ENCODE results near the gene ZCCHC24.

The ZCCHC24 gene

DNA sequence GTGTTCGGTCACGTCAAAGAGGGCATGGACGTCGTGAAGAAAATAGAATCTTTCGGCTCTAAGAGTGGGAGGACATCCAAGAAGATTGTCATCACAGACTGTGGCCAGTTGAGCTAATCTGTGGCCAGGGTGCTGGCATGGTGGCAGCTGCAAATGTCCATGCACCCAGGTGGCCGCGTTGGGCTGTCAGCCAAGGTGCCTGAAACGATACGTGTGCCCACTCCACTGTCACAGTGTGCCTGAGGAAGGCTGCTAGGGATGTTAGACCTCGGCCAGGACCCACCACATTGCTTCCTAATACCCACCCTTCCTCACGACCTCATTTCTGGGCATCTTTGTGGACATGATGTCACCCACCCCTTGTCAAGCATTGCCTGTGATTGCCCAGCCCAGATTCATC, 91.7 kb downstream of the ZCCHC24 start:
- peaks cover 16% of the 10 kb centered on the region for H3K4me1 Mint-ChIP-seq
- H3K9me3 Mint-ChIP-seq, result no peaks in the 10 kb centered on the region
- H3K27me3 Mint-ChIP-seq (ENCODE audit: low read depth, poor library complexity), result no peaks in the 10 kb centered on the region
- H3K27ac Mint-ChIP-seq, result no peak overlapping the region
- H3K36me3 Mint-ChIP-seq (ENCODE audit: low read depth), result peaks cover 72% of the 10 kb centered on the region
- DNase-seq, result no peak
- no peak overlapping the region for H3K4me3 Mint-ChIP-seq
- TF ChIP-seq, protein P1, sequence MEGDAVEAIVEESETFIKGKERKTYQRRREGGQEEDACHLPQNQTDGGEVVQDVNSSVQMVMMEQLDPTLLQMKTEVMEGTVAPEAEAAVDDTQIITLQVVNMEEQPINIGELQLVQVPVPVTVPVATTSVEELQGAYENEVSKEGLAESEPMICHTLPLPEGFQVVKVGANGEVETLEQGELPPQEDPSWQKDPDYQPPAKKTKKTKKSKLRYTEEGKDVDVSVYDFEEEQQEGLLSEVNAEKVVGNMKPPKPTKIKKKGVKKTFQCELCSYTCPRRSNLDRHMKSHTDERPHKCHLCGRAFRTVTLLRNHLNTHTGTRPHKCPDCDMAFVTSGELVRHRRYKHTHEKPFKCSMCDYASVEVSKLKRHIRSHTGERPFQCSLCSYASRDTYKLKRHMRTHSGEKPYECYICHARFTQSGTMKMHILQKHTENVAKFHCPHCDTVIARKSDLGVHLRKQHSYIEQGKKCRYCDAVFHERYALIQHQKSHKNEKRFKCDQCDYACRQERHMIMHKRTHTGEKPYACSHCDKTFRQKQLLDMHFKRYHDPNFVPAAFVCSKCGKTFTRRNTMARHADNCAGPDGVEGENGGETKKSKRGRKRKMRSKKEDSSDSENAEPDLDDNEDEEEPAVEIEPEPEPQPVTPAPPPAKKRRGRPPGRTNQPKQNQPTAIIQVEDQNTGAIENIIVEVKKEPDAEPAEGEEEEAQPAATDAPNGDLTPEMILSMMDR (IDR thresholded peaks at IDR 0.05), result no peak

DNA sequence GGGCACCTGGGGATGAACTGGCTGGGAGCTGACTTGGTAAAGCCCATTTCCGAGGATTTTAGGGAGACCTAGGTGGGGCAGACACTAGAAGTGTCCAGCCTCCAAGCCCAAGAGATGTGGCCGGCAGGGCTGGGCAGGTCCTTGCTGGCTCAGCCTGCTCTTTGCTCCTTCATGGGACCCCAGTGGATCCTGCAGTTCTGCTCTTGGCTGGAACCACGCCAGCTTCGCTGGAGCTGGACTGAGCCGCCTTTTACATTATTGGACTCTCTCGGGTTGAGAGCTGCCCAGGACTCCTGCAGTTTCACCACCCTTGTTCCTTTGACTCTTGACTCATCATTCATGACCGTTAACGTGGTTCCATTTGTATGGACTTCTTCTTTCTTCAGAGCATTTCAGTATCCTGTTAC, 92.4 kb downstream of the ZCCHC24 start:
- H3K36me3 Mint-ChIP-seq (ENCODE audit: low read depth), result peaks cover 72% of the 10 kb centered on the region
- no peak for DNase-seq
- no peaks in the 10 kb centered on the region for H3K9me3 Mint-ChIP-seq
- TF ChIP-seq, protein P1 (IDR thresholded peaks at IDR 0.05), result no peak
- no peaks in the 10 kb centered on the region for H3K27me3 Mint-ChIP-seq (ENCODE audit: low read depth, poor library complexity)
- no peak overlapping the region for H3K27ac Mint-ChIP-seq
- H3K4me3 Mint-ChIP-seq, result no peak overlapping the region
- peaks cover 23% of the 10 kb centered on the region for H3K4me1 Mint-ChIP-seq

DNA sequence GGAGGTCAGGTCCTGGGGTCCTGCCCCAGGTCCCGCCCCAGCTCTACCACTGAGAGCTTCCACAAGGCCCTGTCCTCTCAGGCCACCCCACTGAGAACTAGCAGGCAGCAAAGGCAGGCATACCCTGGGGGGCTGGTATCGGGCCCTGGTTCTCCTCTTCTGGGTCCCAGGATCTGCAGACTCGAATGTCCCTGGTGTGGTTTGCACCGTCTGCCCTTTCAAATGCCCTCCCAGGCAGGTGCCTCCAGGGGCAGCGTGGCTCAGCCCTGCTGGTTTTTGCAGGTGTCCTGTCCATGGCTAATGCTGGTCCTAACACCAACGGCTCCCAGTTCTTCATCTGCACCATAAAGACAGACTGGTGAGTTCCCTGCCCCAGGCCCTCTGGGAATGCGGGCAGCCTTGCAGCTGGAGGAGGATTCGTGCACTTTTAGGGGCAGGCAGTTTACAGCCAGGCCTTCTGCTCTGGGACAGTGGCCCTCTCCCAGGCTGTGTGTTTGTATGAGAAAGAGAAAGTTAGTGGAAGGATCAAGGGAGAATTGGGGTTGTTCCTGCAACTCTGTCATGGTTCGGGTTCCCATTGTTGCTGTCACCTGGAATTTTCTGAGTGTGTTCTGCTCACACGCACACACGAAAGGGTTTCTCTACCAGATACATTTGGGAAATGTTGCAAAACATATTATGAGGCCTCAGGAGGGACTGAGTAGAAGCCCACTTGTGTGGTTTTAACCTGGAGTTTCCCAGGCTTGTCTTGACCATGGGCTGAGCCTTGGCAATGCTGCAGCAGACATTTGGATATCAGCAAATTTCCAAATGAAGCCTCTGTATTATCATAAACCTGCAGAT, 93.2 kb downstream of the ZCCHC24 start:
- H3K36me3 Mint-ChIP-seq (ENCODE audit: low read depth), result peaks cover 67% of the 10 kb centered on the region
- DNase-seq, result no peak
- H3K4me3 Mint-ChIP-seq, result no peak overlapping the region
- TF ChIP-seq, protein P1 (IDR thresholded peaks at IDR 0.05), result no peak
- H3K4me1 Mint-ChIP-seq, result peaks cover 23% of the 10 kb centered on the region
- H3K9me3 Mint-ChIP-seq, result no peaks in the 10 kb centered on the region
- no peak overlapping the region for H3K27ac Mint-ChIP-seq
- H3K27me3 Mint-ChIP-seq (ENCODE audit: low read depth, poor library complexity), result no peaks in the 10 kb centered on the region

DNA sequence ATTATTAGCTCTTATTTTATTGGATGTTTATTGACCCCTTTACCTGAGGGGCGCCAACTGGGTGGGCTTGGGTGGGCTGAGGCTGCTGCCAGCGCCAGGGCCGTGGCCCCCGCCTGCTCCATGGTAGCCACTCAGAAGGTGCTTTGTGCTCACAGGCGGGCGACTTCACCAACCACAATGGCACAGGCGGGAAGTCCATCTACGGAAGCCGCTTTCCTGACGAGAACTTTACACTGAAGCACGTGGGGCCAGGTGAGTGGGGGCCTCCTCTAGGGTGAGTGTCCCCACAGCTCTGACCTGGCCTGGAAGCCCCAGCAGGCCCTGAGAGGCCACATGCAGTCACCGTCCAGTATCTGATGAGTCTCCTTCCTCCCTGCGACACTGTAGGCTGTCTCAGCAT, 94.1 kb downstream of the ZCCHC24 start:
- Mint-ChIP-seq H3K9me3 (no peaks in the 10 kb centered on the region), H3K27ac (no peak overlapping the region), H3K36me3 (ENCODE audit: low read depth) (peaks cover 58% of the 10 kb centered on the region), H3K27me3 (ENCODE audit: low read depth, poor library complexity) (no peaks in the 10 kb centered on the region), H3K4me3 (no peak overlapping the region), H3K4me1 (peaks cover 29% of the 10 kb centered on the region)
- no peak for DNase-seq
- TF ChIP-seq, protein P1 (IDR thresholded peaks at IDR 0.05), result no peak

DNA sequence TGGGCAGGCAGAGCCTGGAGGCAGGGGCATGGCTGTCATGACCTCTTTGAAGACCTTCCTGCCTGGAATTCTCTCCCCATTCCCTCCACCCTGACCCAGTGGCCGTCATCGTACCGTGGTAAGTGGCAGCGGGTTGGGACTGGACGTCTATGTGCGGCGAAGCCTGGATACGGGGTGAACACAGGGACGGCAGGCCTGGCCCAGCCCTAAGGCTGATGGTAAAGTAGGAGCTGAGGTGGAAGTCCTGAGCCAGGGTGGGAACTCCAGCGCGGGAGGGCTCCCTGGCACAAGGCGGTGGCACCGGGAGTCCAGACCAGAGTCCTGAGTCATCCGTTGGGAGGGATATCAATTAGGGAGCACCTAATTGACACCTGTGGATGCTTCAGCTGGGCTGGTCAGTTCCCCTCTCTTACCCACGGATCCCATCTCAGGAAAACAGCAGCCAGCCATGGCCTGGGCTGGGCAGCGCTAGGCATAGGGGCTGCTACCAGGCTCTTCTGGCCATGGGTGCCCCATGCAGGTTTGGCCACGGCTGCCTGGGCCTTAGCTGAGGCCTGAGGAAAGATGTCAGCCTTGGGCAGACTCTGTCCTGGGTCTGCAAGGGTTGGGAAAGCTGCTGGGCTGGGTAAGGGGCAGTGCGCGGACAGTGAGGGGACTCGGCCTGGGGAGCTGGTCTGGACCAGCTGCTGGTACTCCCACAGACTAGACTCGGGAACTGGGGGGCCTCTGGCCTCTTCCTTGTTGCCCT, 94.8 kb downstream of the ZCCHC24 start:
- Mint-ChIP-seq H3K4me1 (peaks cover 33% of the 10 kb centered on the region), H3K27ac (no peak overlapping the region), H3K36me3 (ENCODE audit: low read depth) (peaks cover 51% of the 10 kb centered on the region), H3K4me3 (no peak overlapping the region), H3K9me3 (no peaks in the 10 kb centered on the region), H3K27me3 (ENCODE audit: low read depth, poor library complexity) (peaks cover 3% of the 10 kb centered on the region)
- TF ChIP-seq, protein P1 (IDR thresholded peaks at IDR 0.05), result no peak
- DNase-seq, result no peak
